RKO (cell line): ENCODE data around the gene SNF8.

Experiments used
- DNase-seq: peaks from one replicate; pipeline ENCODE4 v3.0.0-alpha.2; 2016; ENCODE audit warnings: low spot score

The SNF8 gene

GRCh38 chr17:48883171-48883570, 61.5 kb downstream of the SNF8 start:
- DNase-seq = no peak

GRCh38 chr17:48882272-48882671, 62.4 kb downstream of the SNF8 start:
- no peak for DNase-seq
